HG03521 (cell line): ENCODE results near the gene PLA2G4B.

Source experiments
- ATAC-seq: cut with Tn5 transposase; IDR thresholded peaks from one replicate; pipeline ENCODE4 v1.9.1; 2021; ENCODE audit warnings: mild to moderate bottlenecking, moderate library complexity; ENCODE audit not compliant: unreplicated experiment

PLA2G4B gene

GRCh38 chr15:41809121-41809520, 29.5 kb upstream of the PLA2G4B start:
- ATAC-seq = no peak

GRCh38 chr15:41809526-41810220, 29.0 kb upstream of the PLA2G4B start:
- ATAC-seq = no peak

- no peak for ATAC-seq
Measured at GRCh38 chr15:41810651-41811431, 27.8 kb upstream of the PLA2G4B start.

GRCh38 chr15:41811432-41812195, 27.0 kb upstream of the PLA2G4B start:
- ATAC-seq = no peak

- no peak for ATAC-seq
Measured at GRCh38 chr15:41812820-41813375, 25.7 kb upstream of the PLA2G4B start.

- no peak for ATAC-seq
Measured at GRCh38 chr15:41813426-41813825, 25.2 kb upstream of the PLA2G4B start.

GRCh38 chr15:41814534-41814933, 24.1 kb upstream of the PLA2G4B start:
- ATAC-seq = no peak

- no peak for ATAC-seq
Measured at GRCh38 chr15:41816788-41817187, 21.9 kb upstream of the PLA2G4B start.

- no peak for ATAC-seq
Measured at GRCh38 chr15:41817327-41817726, 21.3 kb upstream of the PLA2G4B start.

GRCh38 chr15:41817781-41818180, 20.9 kb upstream of the PLA2G4B start:
- ATAC-seq = no peak

GRCh38 chr15:41819455-41820050, 19.1 kb upstream of the PLA2G4B start:
- no peak for ATAC-seq

GRCh38 chr15:41820791-41821423, 17.7 kb upstream of the PLA2G4B start:
- ATAC-seq = no peak

- ATAC-seq = no peak
Measured at GRCh38 chr15:41821831-41822230, 16.8 kb upstream of the PLA2G4B start.

GRCh38 chr15:41822471-41822870, 16.2 kb upstream of the PLA2G4B start:
- no peak for ATAC-seq

GRCh38 chr15:41822957-41823356, 15.7 kb upstream of the PLA2G4B start:
- ATAC-seq = no peak

GRCh38 chr15:41823502-41823901, 15.1 kb upstream of the PLA2G4B start:
- no peak for ATAC-seq

GRCh38 chr15:41824062-41824745, 14.4 kb upstream of the PLA2G4B start:
- no peak for ATAC-seq

- no peak for ATAC-seq
Measured at GRCh38 chr15:41825145-41825544, 13.5 kb upstream of the PLA2G4B start.

GRCh38 chr15:41825572-41826535, 12.8 kb upstream of the PLA2G4B start:
- ATAC-seq = no peak
